Right ventricle myocardium inferior (tissue), 1 donor: ENCODE data around the gene PDXK. TPM values are rescaled to one million over a fixed set of nuclear protein-coding genes. Genes with fewer than 3 reads are reported as not detected.
"Not testable (repeated sequence)": the region's sequence is repeated elsewhere in the genome, so short reads cannot be mapped to it uniquely, and the experiment has no call there.

ENCODE experiments used
- ATAC-seq: fragments of 200-7000 bp; cut with Tn5 transposase; one replicate; pipeline ENCODE4 v1.9.1; 2020; ENCODE audit warnings: mild to moderate bottlenecking, moderate library complexity
- DNase-seq: peaks from one replicate; pipeline ENCODE4 v3.0.0; 2021; ENCODE audit errors: missing footprints
- intact Hi-C: fragments of 100-400 bp; cut with DNase I; formaldehyde crosslinking; loops from one replicate; pipeline ENCODE4 v1.11.0; 2022
- long read RNA-seq: library from polyadenylated mRNA; unstranded; transcript quantifications from one replicate; pipeline ENCODE4 v2.0.0, GENCODE V29; 2021
- total RNA-seq: library from RNA; stranded (reverse); fragmentation: NEBNext Ultra II Directional; extraction: Animal tissue kit (Norgen Biotek cat#: 25700); gene quantifications from one replicate; pipeline ENCODE4 v1.2.1, GENCODE V29; 2021
- donor health status: DM: no; HTN: yes; CAD: no; lungs with severe emphysema.

PDXK gene
- 105 TPM for total RNA-seq
- long read RNA-seq, full-length matches to known transcripts = 40 of 63 reads
- long read RNA-seq, partial matches to known transcripts = 3 of 63 reads
- long read RNA-seq, other reads (novel, unspliced or antisense) = 20 of 63 reads

- DNase-seq (peak; percentile 95), ATAC-seq (peak; percentile 94)
- intact Hi-C loops = no loop called here
Observed at GRCh38 chr21:43718872-43719747, at the start of gene PDXK. Gene PDXK, plus strand, starts transcription at chr21:43719129. Its CDS starts 166 bp downstream, at chr21:43719295.

GRCh38 chr21:43669828-43670605 lies 48.9 kb upstream of the PDXK start:
- intact Hi-C loops = no loop called here

GRCh38 chr21:43675871-43676270 lies 43.1 kb upstream of the PDXK start:
- DNase-seq (no peak), ATAC-seq (no peak)
- intact Hi-C loops = no loop called here

More at GRCh38 chr21:43669828-43670605, 48.9 kb upstream of the PDXK start:
- DNase-seq = no peak
- no peak for ATAC-seq

DNA sequence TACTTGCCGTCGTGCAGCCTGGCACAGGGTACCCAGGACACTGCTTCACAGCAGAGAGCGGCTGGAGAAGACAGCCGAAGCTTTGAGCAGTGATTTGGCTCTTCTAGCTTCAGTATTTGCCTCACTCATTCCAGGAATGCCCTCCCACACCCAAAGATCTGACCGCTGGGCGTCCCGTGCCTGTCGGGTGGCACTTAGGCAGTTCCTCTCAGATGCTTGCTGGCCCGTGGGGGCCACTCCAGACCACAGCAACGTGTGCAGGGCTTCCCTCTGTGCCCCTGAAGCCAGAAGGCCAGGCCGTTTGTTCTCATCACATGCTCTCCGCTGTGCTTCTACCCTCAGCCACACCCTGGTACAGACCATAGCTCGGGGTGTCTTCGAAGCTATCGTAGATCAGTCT lies 42.5 kb upstream of the PDXK start:
- ATAC-seq (no peak), DNase-seq (no peak)
- intact Hi-C loops = no loop called here

- DNase-seq (no peak), ATAC-seq (no peak)
- intact Hi-C loops = loop anchor here (10.0 kb wide), 2 partner anchors 65 to 105 kb away; partner anchors contain the start of gene RRP1
Observed at GRCh38 chr21:43679951-43680350, 39.0 kb upstream of the PDXK start.

GRCh38 chr21:43680421-43680820 lies 38.5 kb upstream of the PDXK start:
- not testable (repeated sequence) for ATAC-seq, DNase-seq
- intact Hi-C loops = loop anchor here (10.0 kb wide), 2 partner anchors 64 to 104 kb away; partner anchors contain the start of gene RRP1

DNA sequence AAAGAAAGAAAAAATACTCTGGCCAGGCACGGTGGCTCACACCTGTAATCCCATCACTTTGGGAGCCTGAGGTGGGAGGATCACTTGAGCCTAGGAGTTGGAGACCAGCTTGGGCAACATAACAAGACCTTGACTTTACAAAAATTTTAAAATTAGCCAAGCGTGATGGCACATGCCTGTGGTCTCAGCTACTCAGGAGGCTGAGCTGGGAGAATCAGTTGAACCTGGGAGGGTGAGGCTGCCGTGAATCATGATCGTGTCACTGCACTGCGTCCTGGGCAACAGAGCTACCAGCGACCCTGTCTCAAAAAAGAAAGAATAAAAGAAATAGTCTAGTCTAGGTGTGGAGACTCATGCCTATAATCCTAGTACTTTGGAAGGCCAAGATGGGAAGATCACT lies 37.3 kb upstream of the PDXK start:
- DNase-seq (no peak), ATAC-seq (no peak)
- intact Hi-C loops = loop anchor here (10.0 kb wide), 2 partner anchors 63 to 103 kb away; partner anchors contain the start of gene RRP1

DNA sequence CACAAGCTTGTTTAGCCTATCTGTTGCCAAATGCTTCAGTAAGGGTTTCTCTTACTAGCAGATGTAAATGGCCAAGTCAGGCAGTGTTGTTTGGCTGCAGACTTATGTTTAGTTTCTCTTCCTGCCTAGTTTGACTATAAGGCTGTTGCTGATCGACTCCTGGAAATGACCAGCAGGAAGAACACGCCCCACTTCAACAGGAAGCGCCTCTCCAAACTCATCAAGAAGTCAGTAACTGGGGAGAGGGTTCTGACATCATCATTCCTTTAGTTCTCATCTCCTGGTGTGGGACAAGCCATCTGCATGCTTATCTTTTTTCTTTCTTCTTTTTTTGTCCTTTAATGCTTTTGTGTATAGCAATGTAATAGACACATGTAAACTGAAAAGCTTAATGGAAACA lies 34.5 kb upstream of the PDXK start:
- DNase-seq (no peak), ATAC-seq (no peak)
- intact Hi-C loops = loop anchor here (10.0 kb wide), 2 partner anchors 60 to 100 kb away; partner anchors contain the start of gene RRP1

DNA sequence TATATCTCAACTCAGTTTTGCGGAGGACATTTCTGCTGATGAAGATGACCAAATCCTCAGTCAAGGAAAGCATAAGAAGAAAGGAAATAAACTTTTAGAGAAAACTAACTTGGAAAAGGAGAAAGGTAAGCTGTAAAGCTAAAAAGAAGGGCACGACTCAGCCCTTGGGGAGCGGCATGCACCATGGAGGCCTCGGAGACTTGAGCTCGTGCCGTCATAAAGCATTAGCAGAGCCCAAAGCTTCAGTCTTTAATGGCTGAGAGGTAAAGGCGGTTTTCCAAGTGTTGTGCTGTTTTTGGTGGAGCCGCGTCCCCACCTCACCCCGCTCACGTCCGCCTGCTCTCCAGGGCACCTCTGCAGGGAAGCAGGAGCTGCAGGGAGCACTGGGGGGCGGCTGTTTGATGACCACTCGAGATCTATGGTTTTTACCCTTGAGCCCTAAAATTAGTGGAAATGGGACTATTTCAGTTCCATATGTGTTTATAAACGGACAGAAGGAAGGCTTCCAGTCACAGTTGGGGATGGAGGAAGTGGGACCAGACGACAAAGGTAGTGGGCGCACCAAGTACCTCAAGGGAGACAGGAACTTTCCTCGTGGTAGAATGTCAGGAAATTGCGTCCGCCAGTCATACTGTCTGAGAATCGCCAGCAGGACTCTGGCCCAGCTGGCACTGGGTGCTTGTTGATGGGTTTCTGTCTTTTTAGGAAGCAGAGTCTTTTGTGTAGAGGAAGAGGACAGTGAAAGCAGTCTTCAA lies 31.9 kb upstream of the PDXK start:
- DNase-seq = no peak
- no peak for ATAC-seq

GRCh38 chr21:43687566-43688399 lies 31.1 kb upstream of the PDXK start:
- DNase-seq = no peak
- no peak for ATAC-seq
- intact Hi-C loops = loop anchor here (10.0 kb wide), 2 partner anchors 57 to 97 kb away; partner anchors contain the start of gene RRP1

More for the DNA sequence above, 31.9 kb upstream of the PDXK start:
- intact Hi-C loops = loop anchor here (10.0 kb wide), 2 partner anchors 58 to 98 kb away; partner anchors contain the start of gene RRP1

- DNase-seq = no peak
- ATAC-seq = no peak
- intact Hi-C loops = loop anchor here (10.0 kb wide), 2 partner anchors 56 to 96 kb away; partner anchors contain the start of gene RRP1
Observed at GRCh38 chr21:43688906-43689305, 30.0 kb upstream of the PDXK start.

GRCh38 chr21:43689556-43690337 lies 29.2 kb upstream of the PDXK start:
- ATAC-seq = no peak
- DNase-seq = no peak
- intact Hi-C loops = loop anchor here (10.0 kb wide), 2 partner anchors 55 to 95 kb away; partner anchors contain the start of gene RRP1

GRCh38 chr21:43690346-43690745 lies 28.6 kb upstream of the PDXK start:
- intact Hi-C loops = no loop called here
- DNase-seq (no peak), ATAC-seq (no peak)

- intact Hi-C loops = no loop called here
- no peak for ATAC-seq
- no peak for DNase-seq
Observed at GRCh38 chr21:43691086-43691795, 27.7 kb upstream of the PDXK start.

GRCh38 chr21:43691801-43692200 lies 27.1 kb upstream of the PDXK start:
- DNase-seq = no peak
- intact Hi-C loops = no loop called here
- ATAC-seq = no peak

DNA sequence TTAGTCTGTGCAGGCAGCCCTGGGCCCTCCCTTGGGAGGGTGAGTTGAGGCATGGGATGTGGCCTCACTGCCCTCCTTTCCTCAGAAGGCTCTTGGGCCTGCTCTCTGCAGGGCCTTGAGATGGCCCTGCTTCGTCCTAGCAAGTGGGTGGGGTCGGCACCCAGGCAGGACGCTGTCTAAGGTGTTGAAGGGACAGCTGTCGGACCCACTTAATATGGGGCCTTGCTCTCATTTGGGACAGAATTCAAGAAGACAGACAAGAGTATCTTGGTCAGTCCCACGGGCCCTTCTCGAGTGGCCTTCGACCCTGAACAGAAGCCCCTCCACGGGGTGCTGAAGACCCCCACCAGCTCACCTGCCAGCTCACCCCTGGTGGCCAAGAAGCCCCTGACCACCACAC lies 26.0 kb upstream of the PDXK start:
- intact Hi-C loops = no loop called here
- no peak for DNase-seq
- ATAC-seq = no peak
